Measurements from ENCODE around the gene GSTO2. TPM values are rescaled to one million over a fixed set of nuclear protein-coding genes. Genes with fewer than 3 reads are reported as not detected.
A peak's percentile ranks its signal among the peaks of the same experiment; 100 is the strongest.

Gene GSTO2
- total RNA-seq: 1 to 10 TPM in 1 of 7 donors, under 1 TPM in 6; 0.32 to 1.4 (median 0.77) TPM
- under 1 TPM; 0.91 to 0.99 (median 0.91) TPM for polyA plus RNA-seq
- long read RNA-seq, donor 1: 0 reads
- long read RNA-seq, donor 2, full-length matches to known transcripts: 1 of 1 reads
- long read RNA-seq, donor 2, partial matches to known transcripts: 0 of 1 reads
- long read RNA-seq, donor 2, other reads (novel, unspliced or antisense): 0 of 1 reads

- H3K9me3 ChIP-seq: no peaks in the 10 kb centered on the region
- peaks cover 0 to 43% (median 31%) of the 10 kb centered on the region in 6 donors for H3K36me3 ChIP-seq
- DNase-seq: peak; percentile 100
- 2 to 4% (median 2%) methylated on average over 34 to 59 of the region's 59 CpGs for WGBS, 5 donors
- peaks cover 0 to 3% (median 0%) of the 10 kb centered on the region in 7 donors for H3K27me3 ChIP-seq (replicated peaks in 1 of 7)
- H3K27ac ChIP-seq: peak within 1 kb of the TSS; percentile 85 to 97 (median 92)
- TF ChIP-seq CTCF (IDR thresholded peaks at IDR 0.05 in 8 of 11, conservative IDR thresholded peaks at IDR 0.05 in 3 of 11): peak in 3 of 11 experiments; percentile 10 to 37 (median 35)
- peak in 2 of 3 donors; percentile 58 to 75 for TF ChIP-seq POLR2A (IDR thresholded peaks at IDR 0.05)
- peak; percentile 94 to 96 (median 95) for TF ChIP-seq POLR2AphosphoS5 (IDR thresholded peaks at IDR 0.05)
- H3K4me3 ChIP-seq: peak within 1 kb of the TSS; percentile 49 to 93 (median 76)
- intact Hi-C loops (cut with DNase I; ENCODE audit: low total_unique reads): no loop called here
- H3K4me1 ChIP-seq: peaks cover 5 to 52% (median 47%) of the 10 kb centered on the region in 6 donors
These were observed at the start of gene GSTO2 for GRCh38 chr10:104268713-104269645. Gene GSTO2 (plus strand): TSS chr10:104269184. CDS start chr10:104274916, 5,732 bp downstream.

GRCh38 chr10:104220522-104220921, 48.5 kb upstream of the GSTO2 start:
- intact Hi-C loops (cut with DNase I; ENCODE audit: low total_unique reads): no loop called here

GRCh38 chr10:104223304-104223703, 45.7 kb upstream of the GSTO2 start:
- H3K9me3 ChIP-seq: no peaks in the 10 kb centered on the region
- H3K27me3 ChIP-seq (replicated peaks in 1 of 7): peaks cover 0 to 11% (median 0%) of the 10 kb centered on the region in 7 donors
- no peak for DNase-seq
- intact Hi-C loops (cut with DNase I; ENCODE audit: low total_unique reads): no loop called here
- no peak overlapping the region for H3K27ac ChIP-seq
- TF ChIP-seq POLR2A (IDR thresholded peaks at IDR 0.05): no peak
- TF ChIP-seq POLR2AphosphoS5 (IDR thresholded peaks at IDR 0.05): no peak
- no peak for TF ChIP-seq CTCF (IDR thresholded peaks at IDR 0.05 in 8 of 11, conservative IDR thresholded peaks at IDR 0.05 in 3 of 11)
- H3K36me3 ChIP-seq: no peaks in the 10 kb centered on the region
- no peak overlapping the region for H3K4me3 ChIP-seq
- no peaks in the 10 kb centered on the region for H3K4me1 ChIP-seq

More at GRCh38 chr10:104220522-104220921, 48.5 kb upstream of the GSTO2 start:
- no peak for DNase-seq
- no peak overlapping the region for H3K27ac ChIP-seq
- WGBS, 5 donors: 76 to 94% (median 80%) methylated on average over 2 of the region's 2 CpGs
- H3K4me1 ChIP-seq: no peaks in the 10 kb centered on the region
- no peaks in the 10 kb centered on the region for H3K9me3 ChIP-seq
- no peaks in the 10 kb centered on the region for H3K36me3 ChIP-seq
- TF ChIP-seq POLR2A (IDR thresholded peaks at IDR 0.05): no peak
- no peak for TF ChIP-seq CTCF (IDR thresholded peaks at IDR 0.05 in 8 of 11, conservative IDR thresholded peaks at IDR 0.05 in 3 of 11)
- TF ChIP-seq POLR2AphosphoS5 (IDR thresholded peaks at IDR 0.05): no peak
- no peak overlapping the region for H3K4me3 ChIP-seq
- H3K27me3 ChIP-seq (replicated peaks in 1 of 7): peaks cover 0 to 31% (median 0%) of the 10 kb centered on the region in 7 donors

GRCh38 chr10:104230490-104230889, 38.5 kb upstream of the GSTO2 start:
- no peaks in the 10 kb centered on the region for H3K36me3 ChIP-seq
- intact Hi-C loops (cut with DNase I; ENCODE audit: low total_unique reads): no loop called here
- no peak overlapping the region for H3K27ac ChIP-seq
- no peak for TF ChIP-seq POLR2AphosphoS5 (IDR thresholded peaks at IDR 0.05)
- TF ChIP-seq CTCF (IDR thresholded peaks at IDR 0.05 in 8 of 11, conservative IDR thresholded peaks at IDR 0.05 in 3 of 11): no peak
- no peak for TF ChIP-seq POLR2A (IDR thresholded peaks at IDR 0.05)
- H3K9me3 ChIP-seq: peaks cover 0 to 18% (median 12%) of the 10 kb centered on the region in 8 donors
- H3K27me3 ChIP-seq (replicated peaks in 1 of 7): peaks cover 0 to 38% (median 0%) of the 10 kb centered on the region in 7 donors
- no peak overlapping the region for H3K4me3 ChIP-seq
- H3K4me1 ChIP-seq: peaks cover 4 to 21% (median 13%) of the 10 kb centered on the region in 6 donors
- no peak for DNase-seq
- 59 to 81% (median 65%) methylated on average over 4 of the region's 4 CpGs for WGBS, 5 donors
